ENCODE data around the gene TTLL11.

TTLL11 gene

GRCh38 chr9:121975801-121976277 lies 117.3 kb downstream of the TTLL11 start:
- no peak for DNase-seq (ENCODE audit: low spot score)

GRCh38 chr9:121974421-121974820 lies 118.7 kb downstream of the TTLL11 start:
- DNase-seq (ENCODE audit: low spot score), result no peak

More at GRCh38 chr9:121975801-121976277, 117.3 kb downstream of the TTLL11 start:
- no peak for TF ChIP-seq CTCF (IDR thresholded peaks at IDR 0.05; ENCODE audit: extremely low read depth, missing control alignments)

GRCh38 chr9:121972501-121972981 lies 120.6 kb downstream of the TTLL11 start:
- TF ChIP-seq CTCF (IDR thresholded peaks at IDR 0.05; ENCODE audit: extremely low read depth, missing control alignments), result no peak
- DNase-seq (ENCODE audit: low spot score), result peak; percentile 34

More at GRCh38 chr9:121974421-121974820, 118.7 kb downstream of the TTLL11 start:
- no peak for TF ChIP-seq CTCF (IDR thresholded peaks at IDR 0.05; ENCODE audit: extremely low read depth, missing control alignments)

GRCh38 chr9:121968056-121968455 lies 125.1 kb downstream of the TTLL11 start:
- no peak for DNase-seq (ENCODE audit: low spot score)
- no peak for TF ChIP-seq CTCF (IDR thresholded peaks at IDR 0.05; ENCODE audit: extremely low read depth, missing control alignments)

GRCh38 chr9:121966706-121967105 lies 126.4 kb downstream of the TTLL11 start:
- DNase-seq (ENCODE audit: low spot score), result no peak
- TF ChIP-seq CTCF (IDR thresholded peaks at IDR 0.05; ENCODE audit: extremely low read depth, missing control alignments), result no peak

GRCh38 chr9:121963528-121963995 lies 129.5 kb downstream of the TTLL11 start:
- no peak for DNase-seq (ENCODE audit: low spot score)
- TF ChIP-seq CTCF (IDR thresholded peaks at IDR 0.05; ENCODE audit: extremely low read depth, missing control alignments), result no peak

- DNase-seq (ENCODE audit: low spot score), result no peak
- TF ChIP-seq CTCF (IDR thresholded peaks at IDR 0.05; ENCODE audit: extremely low read depth, missing control alignments), result no peak
Observed at GRCh38 chr9:121962421-121962820, 130.7 kb downstream of the TTLL11 start.
